B cell (primary cell): ENCODE results near the gene SFXN5. TPM values are rescaled to one million over a fixed set of nuclear protein-coding genes. Genes with fewer than 3 reads are reported as not detected.

Source experiments
- ATAC-seq: fragments of 200-7000 bp; cut with Tn5 transposase; one replicate; pipeline ENCODE4 v1.10.0; 2021; ENCODE audit warnings: low read depth, mild to moderate bottlenecking, moderate number of reproducible peaks, moderate library complexity
- CTCF ChIA-PET: fragments of 350-600 bp; sonication (Branson Sonifier 250); formaldehyde crosslinking; loops from one replicate; lab custom pipeline; 2021; ENCODE audit warnings: antibody characterized with exemption, inconsistent platforms; lab: Charles Lee
- POLR2A ChIA-PET: fragments of 350-600 bp; sonication (Branson Sonifier 250); formaldehyde crosslinking; loops from one replicate; lab custom pipeline; 2021; ENCODE audit warnings: antibody characterized with exemption; lab: Charles Lee
- DNase-seq: peaks from one replicate; pipeline ENCODE4 v3.0.0; 2013
- H2AFZ ChIP-seq: 2 replicates; pipeline ENCODE4 v1.6.1; 2012; ENCODE audit warnings: mild to moderate bottlenecking, low read depth, low read length; ENCODE audit not compliant: insufficient read depth, poor library complexity, severe bottlenecking
- H3K27ac ChIP-seq, 2 donors: 1 replicate in 1 of 2; 2 replicates in 1 of 2; pipeline ENCODE4 v1.5.1; 2012 to 2013; ENCODE audit warnings: low read length in 2 of 2, mild to moderate bottlenecking in 2 of 2, moderate library complexity in 1 of 2
- H3K27me3 ChIP-seq, 4 experiments: fragments of 200-600 bp in 1 of 4; sonication (generic) in 1 of 4; replicated peaks in 1 of 4; 1 replicate in 2 of 4; 2 replicates in 2 of 4; pipeline versions ENCODE4 v1.6.1 to v1.7.0; 2013 to 2016; ENCODE audit warnings: low read length in 3 of 4, mild to moderate bottlenecking in 2 of 4, mixed read lengths in 1 of 4, moderate library complexity in 1 of 4; ENCODE audit not compliant: insufficient read depth in 4 of 4, control insufficient read depth in 3 of 4; ENCODE audit errors: control extremely low read depth in 1 of 4
- H3K36me3 ChIP-seq, 2 experiments: replicated peaks in 1 of 2; 1 replicate in 1 of 2; 2 replicates in 1 of 2; pipeline versions ENCODE4 v1.6.1 to v1.7.1; 2013; ENCODE audit warnings: low read length in 1 of 2; ENCODE audit not compliant: insufficient read depth in 2 of 2, control insufficient read depth in 1 of 2; ENCODE audit errors: control extremely low read depth in 1 of 2, extremely low read depth in 1 of 2
- H3K4me1 ChIP-seq, 2 donors: fragments of 200-600 bp in 1 of 2; sonication (generic) in 1 of 2; 1 replicate in 1 of 2; 2 replicates in 1 of 2; pipeline versions ENCODE4 v1.5.1 to v1.6.1; 2013 to 2017; ENCODE audit warnings: low read length in 2 of 2; ENCODE audit not compliant: control insufficient read depth in 2 of 2, insufficient read depth in 2 of 2
- H3K4me2 ChIP-seq: replicated peaks from 2 replicates; pipeline ENCODE3; 2012; ENCODE audit warnings: mild to moderate bottlenecking, low read depth, low read length; ENCODE audit not compliant: poor library complexity, severe bottlenecking
- H3K4me3 ChIP-seq, 5 experiments: fragments of 200-600 bp in 1 of 5; sonication (generic) in 1 of 5; 1 replicate in 3 of 5; 2 replicates in 2 of 5; pipeline versions ENCODE4 v1.5.1 to v1.7.0; 2011 to 2016; ENCODE audit warnings: low read length in 4 of 5, mild to moderate bottlenecking in 4 of 5, low read depth in 2 of 5, control low read depth in 1 of 5, moderate library complexity in 1 of 5; ENCODE audit not compliant: insufficient read depth in 1 of 5; ENCODE audit errors: control extremely low read depth in 1 of 5, extremely low read depth in 1 of 5
- H3K79me2 ChIP-seq: fragments of 200-600 bp; sonication (generic); one replicate; pipeline ENCODE4 v1.6.0; 2016; ENCODE audit warnings: low read length; ENCODE audit not compliant: control insufficient read depth, insufficient read depth
- H3K9ac ChIP-seq: fragments of 200-600 bp; sonication (generic); 2 replicates; pipeline ENCODE4 v1.6.1; 2017; ENCODE audit warnings: mild to moderate bottlenecking, low read length, moderate library complexity
- H3K9me3 ChIP-seq, 3 donors: one replicate each; pipeline versions ENCODE4 v1.6.1 to v1.7.1; 2013; ENCODE audit warnings: low read length in 2 of 3; ENCODE audit not compliant: control insufficient read depth in 2 of 3, insufficient read depth in 1 of 3; ENCODE audit errors: control extremely low read depth in 1 of 3
- H4K20me1 ChIP-seq: 2 replicates; pipeline ENCODE4 v1.6.0; 2012; ENCODE audit warnings: mild to moderate bottlenecking, low read length; ENCODE audit not compliant: insufficient read depth, control insufficient read depth, poor library complexity, severe bottlenecking
- H3K27ac Mint-ChIP-seq: one replicate; pipeline ENCODE4 v1.8.0; 2021; ENCODE audit warnings: mixed read lengths
- H3K27me3 Mint-ChIP-seq: one replicate; pipeline ENCODE4 v1.8.0; 2021; ENCODE audit warnings: mixed read lengths
- H3K4me1 Mint-ChIP-seq: one replicate; pipeline ENCODE4 v1.8.0; 2021; ENCODE audit warnings: mixed read lengths
- H3K4me3 Mint-ChIP-seq: one replicate; pipeline ENCODE4 v1.8.0; 2021; ENCODE audit warnings: mixed read lengths
- H3K9me3 Mint-ChIP-seq: one replicate; pipeline ENCODE4 v1.8.0; 2022; ENCODE audit warnings: mixed read lengths; ENCODE audit not compliant: insufficient read depth
- EZH2 ChIP-seq: IDR thresholded peaks from 2 replicates; pipeline ENCODE4 v1.6.1; 2012; ENCODE audit warnings: borderline replicate concordance, low read depth, mild to moderate bottlenecking, moderate library complexity, low read length; ENCODE audit not compliant: insufficient read depth, poor library complexity, severe bottlenecking
- WGBS: methylation state at CpG from one replicate; pipeline ENCODE4 v1.1.5; 2013; ENCODE audit warnings: missing lambda C conversion rate; ENCODE audit not compliant: insufficient coverage; 5-methylcytosine and 5-hydroxymethylcytosine counted together
- intact Hi-C: fragments of 100-400 bp; cut with micrococcal nuclease; formaldehyde crosslinking; loops from one replicate; pipeline ENCODE4 v1.10.0; 2022
- polyA plus RNA-seq: library from polyadenylated mRNA; depleted of rRNA; stranded (reverse); fragments of >200 nt; gene quantifications from 2 replicates; pipeline ENCODE4 v1.2.3, GENCODE V29; 2012
- total RNA-seq, 2 donors: library from RNA; stranded (reverse); fragments of 120-200 nt in 1 of 2; gene quantifications; 1 replicate in 1 of 2; 2 replicates in 1 of 2; pipeline versions ENCODE4 v1.2.3 to v1.2.4, GENCODE V29; 2013 to 2022
- TF ChIP-seq, protein P1 (sequence below): fragments of 200-600 bp; IDR thresholded peaks from one replicate; pipeline ENCODE4 v1.8.0; 2022; ENCODE audit warnings: antibody characterized with exemption, mild to moderate bottlenecking

Gene SFXN5
- total and polyA plus RNA-seq, 2 donors (not counting 1 experiment from before 2014, with no cell fraction given), result 8.0 to 16.9 TPM

DNA sequence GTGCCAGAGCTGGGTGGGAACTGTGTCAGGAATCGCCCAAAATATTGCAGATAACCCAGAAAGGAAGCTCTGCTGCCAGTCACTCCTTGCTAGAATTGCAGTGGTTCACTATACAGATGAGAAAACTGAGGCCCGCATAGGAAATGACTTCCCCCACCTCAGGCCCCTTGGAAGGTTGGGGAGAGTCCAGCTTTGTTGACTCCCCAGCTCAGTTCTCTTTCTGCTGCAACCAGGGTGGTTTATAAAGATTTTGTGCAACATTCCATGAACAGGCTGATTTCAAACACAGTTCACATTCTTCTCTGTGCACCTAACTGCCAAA lies 173.0 kb downstream of the SFXN5 start:
- Histone ChIP-seq H3K4me3 (no peak overlapping the region), H3K9ac (no peak overlapping the region), H3K27me3 (peaks cover 0 to 49% (median 15%) of the 10 kb centered on the region in 4 experiments), H2AFZ (no peak overlapping the region), H4K20me1 (no peaks in the 10 kb centered on the region), H3K4me2 (no peak overlapping the region), H3K27ac (no peak overlapping the region), H3K79me2 (no peaks in the 10 kb centered on the region), H3K36me3 (no peaks in the 10 kb centered on the region), H3K9me3 (peaks cover 0 to 3% (median 0%) of the 10 kb centered on the region in 3 donors), H3K4me1 (no peaks in the 10 kb centered on the region)
- no peak for DNase-seq
- no peak for TF ChIP-seq EZH2
- TF ChIP-seq, protein P1, sequence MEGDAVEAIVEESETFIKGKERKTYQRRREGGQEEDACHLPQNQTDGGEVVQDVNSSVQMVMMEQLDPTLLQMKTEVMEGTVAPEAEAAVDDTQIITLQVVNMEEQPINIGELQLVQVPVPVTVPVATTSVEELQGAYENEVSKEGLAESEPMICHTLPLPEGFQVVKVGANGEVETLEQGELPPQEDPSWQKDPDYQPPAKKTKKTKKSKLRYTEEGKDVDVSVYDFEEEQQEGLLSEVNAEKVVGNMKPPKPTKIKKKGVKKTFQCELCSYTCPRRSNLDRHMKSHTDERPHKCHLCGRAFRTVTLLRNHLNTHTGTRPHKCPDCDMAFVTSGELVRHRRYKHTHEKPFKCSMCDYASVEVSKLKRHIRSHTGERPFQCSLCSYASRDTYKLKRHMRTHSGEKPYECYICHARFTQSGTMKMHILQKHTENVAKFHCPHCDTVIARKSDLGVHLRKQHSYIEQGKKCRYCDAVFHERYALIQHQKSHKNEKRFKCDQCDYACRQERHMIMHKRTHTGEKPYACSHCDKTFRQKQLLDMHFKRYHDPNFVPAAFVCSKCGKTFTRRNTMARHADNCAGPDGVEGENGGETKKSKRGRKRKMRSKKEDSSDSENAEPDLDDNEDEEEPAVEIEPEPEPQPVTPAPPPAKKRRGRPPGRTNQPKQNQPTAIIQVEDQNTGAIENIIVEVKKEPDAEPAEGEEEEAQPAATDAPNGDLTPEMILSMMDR, result no peak
- POLR2A ChIA-PET, result no interaction called here
- Mint-ChIP-seq H3K27me3 (peaks cover 59% of the 10 kb centered on the region), H3K4me1 (no peaks in the 10 kb centered on the region), H3K27ac (no peak overlapping the region), H3K4me3 (no peak overlapping the region), H3K9me3 (no peaks in the 10 kb centered on the region)
- intact Hi-C loops, result no loop called here
- whole genome bisulfite sequencing, result 67% methylated on average over 1 of the region's 2 CpGs
- ATAC-seq, result no peak
- CTCF ChIA-PET, result no interaction called here

DNA sequence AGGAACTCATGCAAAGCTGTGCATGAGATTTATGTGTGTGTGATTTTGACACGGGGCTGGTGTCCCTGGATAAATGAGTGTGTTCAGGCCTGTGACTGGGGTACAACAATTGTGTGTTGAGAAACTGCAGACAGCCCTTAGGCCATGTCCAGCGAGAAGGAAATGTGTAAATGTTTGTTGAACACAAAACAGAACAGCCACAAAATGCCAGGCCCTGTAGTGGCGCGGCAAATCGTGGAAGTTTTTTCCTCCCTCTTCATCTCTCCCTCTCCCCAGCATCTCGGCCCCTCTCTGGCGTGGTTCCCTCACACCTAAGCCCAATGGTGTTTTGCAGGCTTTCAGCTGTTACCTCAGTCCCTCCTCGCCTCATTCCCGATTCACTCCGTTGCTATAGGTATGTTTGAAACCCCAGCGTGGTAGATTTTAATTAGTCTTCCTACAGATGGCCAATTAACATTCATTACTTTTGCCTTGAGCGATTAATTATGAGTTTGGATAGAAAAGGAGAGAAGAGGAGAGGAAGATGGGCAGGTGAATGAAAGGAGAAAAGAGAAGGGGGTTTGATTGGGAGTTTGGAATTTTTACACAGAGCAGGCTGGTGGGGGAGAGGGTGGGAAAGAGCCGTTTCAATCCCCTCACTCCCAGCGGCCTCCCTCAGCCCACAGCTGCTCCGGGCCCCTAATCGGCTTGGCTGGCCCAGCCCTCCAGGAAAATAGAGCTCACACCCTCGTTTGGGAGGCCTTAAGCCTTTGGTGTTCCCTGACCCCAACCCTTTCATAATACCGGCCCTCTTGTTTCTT lies 173.5 kb downstream of the SFXN5 start:
- WGBS, result 70% methylated on average over 7 of the region's 18 CpGs
- no peak overlapping the region for H3K9ac ChIP-seq
- no peak overlapping the region for H3K4me3 Mint-ChIP-seq
- CTCF ChIA-PET, result no interaction called here
- no peaks in the 10 kb centered on the region for H4K20me1 ChIP-seq
- no peaks in the 10 kb centered on the region for H3K4me1 Mint-ChIP-seq
- H3K27ac Mint-ChIP-seq, result no peak overlapping the region
- H3K79me2 ChIP-seq, result no peaks in the 10 kb centered on the region
- H3K27me3 ChIP-seq, result peaks cover 0 to 54% (median 14%) of the 10 kb centered on the region in 4 experiments
- no peak for DNase-seq
- H3K4me2 ChIP-seq, result no peak overlapping the region
- H3K27ac ChIP-seq, result no peak overlapping the region
- H3K4me3 ChIP-seq, result no peak overlapping the region
- POLR2A ChIA-PET, result no interaction called here
- no peaks in the 10 kb centered on the region for H3K9me3 Mint-ChIP-seq
- peaks cover 0 to 3% (median 0%) of the 10 kb centered on the region in 3 donors for H3K9me3 ChIP-seq
- intact Hi-C loops, result no loop called here
- H3K36me3 ChIP-seq, result no peaks in the 10 kb centered on the region
- no peak overlapping the region for H2AFZ ChIP-seq
- TF ChIP-seq, protein P1, result no peak
- TF ChIP-seq EZH2, result no peak
- ATAC-seq, result no peak
- H3K4me1 ChIP-seq, result no peaks in the 10 kb centered on the region
- peaks cover 60% of the 10 kb centered on the region for H3K27me3 Mint-ChIP-seq
